CD4-positive, alpha-beta T cell treated with Interleukin-17A for 1 hour (primary cell): Measurements from ENCODE around the gene CUL1.
A peak's percentile ranks its signal among the peaks of the same experiment; 100 is the strongest.
"Not testable (repeated sequence)": the region's sequence is repeated elsewhere in the genome, so short reads cannot be mapped to it uniquely, and the experiment has no call there.

Experiments
- DNase-seq: peaks from one replicate; pipeline ENCODE4 v3.0.0-alpha.2; 2020

Gene CUL1

DNA sequence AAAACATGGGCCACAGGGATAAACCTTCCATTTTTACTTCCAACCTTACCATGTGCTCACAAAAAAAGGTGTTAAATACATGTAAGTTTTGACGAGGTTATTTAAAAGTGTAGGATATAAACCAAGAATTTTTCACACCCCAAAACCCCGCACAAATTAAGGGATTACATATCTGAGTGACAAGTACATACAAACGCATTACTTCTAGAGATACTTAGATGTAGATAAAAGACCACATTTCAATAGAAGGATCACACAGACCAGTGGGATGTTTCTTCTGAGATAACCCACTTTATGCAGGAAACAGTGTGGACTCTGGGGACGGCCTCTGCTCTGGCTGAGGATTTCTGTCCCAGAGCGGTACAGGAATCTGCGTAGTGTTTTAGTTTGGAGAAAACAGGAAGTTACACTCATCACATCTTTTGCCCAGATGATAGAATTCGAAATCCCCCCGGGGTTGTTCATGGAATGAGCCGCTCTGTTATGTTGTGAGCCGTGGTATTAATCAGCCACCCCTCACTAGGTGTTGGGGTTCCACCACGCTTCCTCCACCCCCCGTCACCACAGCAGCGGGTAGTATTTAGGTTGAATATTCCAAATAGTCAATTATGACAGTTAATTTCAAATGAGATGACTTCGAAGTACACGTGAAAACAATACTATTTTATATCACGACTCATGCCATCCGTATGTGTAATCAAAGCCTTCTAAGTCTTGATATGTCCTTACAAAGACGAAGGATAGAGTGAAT lies 1.3 kb upstream of the CUL1 start:
- peak; percentile 57 for DNase-seq

DNA sequence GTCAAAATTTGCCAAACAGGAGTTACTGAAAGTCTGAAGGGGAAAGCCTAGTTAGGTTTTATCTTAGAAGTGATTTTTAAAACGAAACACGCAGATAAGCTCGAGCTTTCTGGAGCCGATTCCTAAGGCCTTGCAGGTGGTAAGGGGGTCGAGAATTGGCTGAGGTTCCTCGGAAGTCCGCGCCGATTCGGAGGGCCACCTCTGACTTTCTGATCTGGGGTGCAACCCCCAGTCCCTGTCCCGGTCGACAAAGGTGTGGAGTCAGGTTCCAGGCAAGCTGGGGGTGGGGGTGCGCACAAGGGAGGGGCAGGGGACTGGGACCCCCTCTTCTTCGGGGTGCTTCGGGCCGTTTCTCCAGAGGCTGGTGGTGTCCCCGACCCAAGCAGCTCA lies 701 bp upstream of the CUL1 start:
- peak; percentile 32 for DNase-seq

DNA sequence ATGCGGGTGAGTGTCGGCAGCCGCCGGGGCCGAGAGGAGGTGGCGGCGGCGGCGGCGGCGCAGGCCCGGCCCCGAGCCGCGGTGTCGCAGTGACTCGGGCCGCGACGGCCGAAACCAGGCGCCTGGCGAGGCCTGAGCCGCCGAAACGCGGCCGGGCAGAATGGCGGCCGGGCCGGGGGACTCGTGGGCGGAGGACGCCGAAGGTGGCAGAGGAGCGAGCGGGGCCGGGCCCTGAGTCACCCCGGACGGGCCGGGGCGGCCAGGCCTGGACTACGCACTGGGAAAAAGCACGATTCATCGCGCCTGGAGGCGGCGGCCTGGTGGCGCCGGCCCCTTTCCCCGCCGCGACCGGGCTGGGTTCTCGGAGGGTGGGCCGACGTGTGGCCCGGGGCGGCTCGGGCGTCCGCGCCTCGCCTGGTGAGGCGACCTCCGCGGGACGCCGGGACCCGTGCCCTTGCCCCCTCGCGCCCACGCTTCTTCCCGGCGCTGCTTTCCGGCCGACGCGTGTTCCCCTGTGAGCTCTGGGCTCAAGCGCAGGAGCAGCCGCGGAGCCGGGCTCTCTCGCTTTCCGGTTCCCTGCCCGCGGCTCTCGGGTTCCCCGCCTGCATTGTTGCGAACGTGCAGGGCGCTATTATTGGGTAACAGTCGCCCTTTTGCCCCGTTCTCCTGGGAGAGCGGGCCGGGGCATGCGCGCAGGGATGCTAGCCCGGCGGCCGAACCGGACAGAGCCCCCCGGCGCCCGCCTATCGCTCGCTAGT lies 500 bp downstream of the CUL1 start:
- DNase-seq = peak; percentile 56

DNA sequence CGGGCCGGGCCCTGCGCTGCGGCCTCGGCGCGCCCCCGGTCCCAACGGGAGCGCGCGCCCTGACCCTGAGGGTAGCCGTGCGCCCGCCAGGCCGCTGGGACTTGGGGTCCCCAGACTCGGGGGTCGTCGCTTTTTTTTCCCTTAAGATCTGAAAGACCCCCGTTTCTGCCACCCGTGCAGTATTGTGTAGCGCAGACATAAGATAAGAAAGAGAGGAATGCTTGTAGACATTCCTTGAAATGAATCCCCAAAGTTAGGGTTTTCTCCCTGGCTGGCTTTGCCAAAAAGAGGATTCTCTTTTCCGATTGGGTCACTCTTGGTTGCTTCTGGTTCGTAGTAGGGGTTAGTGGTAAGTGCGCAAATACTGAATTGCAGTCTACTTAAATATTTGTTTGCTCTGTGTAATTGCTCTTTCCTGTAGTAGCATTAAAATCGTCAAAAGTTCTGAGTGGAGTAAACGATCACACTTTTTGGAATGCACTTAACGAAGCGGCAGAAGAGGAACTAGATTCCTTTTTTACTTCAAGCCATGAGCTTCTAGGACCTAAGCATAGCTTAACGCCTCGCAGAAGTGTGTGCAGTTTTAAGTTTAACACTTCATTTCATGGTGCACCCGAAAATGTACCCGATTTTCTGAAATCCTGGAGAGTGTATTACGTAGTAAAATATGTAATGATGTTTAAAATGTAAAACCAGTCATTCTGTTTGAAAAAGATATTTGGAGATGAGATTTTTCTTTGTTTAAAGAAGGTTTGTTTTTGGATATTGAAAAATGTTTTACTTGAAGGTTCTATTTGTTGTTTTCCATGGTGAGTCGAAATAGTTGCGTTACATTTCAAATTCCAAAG lies 1.3 kb downstream of the CUL1 start:
- DNase-seq = peak; percentile 20

DNA sequence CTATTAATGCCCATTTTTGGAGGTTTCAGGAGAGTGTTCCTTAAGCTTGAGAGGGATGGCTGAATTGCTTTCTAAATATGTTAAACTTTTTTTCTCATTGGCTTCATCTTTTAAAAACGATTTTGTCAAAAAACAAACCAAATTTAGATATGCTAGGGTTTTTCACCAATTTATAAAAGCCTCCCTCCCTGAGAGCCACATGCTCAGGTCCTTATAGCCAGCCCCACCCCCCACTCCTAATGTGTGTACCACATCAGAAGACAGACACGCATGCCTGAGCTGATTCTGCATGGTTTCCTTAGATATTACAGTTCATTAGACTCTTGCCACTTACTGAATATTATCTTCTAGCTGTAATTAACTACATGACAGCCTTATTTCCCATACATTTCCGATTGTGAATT lies 2.0 kb downstream of the CUL1 start:
- peak; percentile 52 for DNase-seq

DNA sequence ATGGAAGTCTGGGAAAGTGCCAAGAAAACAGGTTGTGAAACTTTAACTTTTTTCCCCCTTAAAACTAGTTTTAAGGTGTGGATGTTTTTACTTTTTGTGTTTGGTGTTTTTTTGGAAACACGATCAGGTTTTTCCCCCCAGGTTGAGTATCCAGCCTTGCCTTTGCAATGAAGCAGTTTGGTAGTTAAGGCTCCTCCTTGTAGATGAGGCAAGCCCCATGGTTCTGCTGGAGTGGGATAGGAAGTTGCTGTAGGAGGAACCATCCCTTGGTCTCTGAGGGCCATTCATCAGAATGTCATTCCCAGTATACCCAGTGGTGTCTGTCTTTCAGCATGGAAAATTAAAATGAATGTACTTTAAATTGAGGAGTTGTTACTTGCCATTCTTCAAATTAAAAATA lies 2.7 kb downstream of the CUL1 start:
- DNase-seq = no peak

DNA sequence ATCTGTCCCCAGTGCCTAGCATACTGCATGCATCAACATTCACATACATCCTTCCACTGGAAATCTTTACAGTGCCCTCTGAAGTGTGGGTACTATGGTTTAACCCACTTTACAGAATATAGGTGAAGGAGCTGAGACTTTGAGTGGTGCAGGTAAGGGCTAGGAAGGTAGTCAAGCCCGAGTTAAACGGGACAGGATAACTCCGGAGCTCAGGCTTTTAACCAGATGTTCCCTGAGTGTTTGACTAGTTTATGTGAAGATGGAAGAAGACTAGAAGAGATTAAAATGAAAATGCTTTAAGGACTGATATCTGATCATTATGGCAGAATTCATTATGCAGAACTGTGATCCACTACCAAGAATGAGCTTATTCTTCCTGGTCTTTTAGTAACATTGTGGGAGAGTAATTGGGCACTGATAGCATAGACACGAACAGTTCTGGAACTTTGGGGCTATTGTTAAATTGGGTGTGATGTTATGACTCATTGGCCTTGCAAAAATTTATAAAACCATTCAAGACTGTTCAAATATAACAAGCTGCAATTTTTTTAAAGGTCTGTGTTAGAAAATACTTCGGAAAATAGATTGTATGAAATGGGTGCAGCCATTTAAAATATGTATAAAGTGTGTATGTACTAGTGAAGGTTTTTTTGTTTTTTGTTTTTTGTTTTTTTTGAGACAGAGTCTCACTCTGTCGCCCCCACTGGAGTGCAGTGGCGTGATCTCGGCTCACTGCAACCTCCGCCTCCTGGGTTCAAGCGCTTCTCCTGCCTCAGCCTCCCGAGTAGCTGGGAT lies 4.4 kb downstream of the CUL1 start:
- no peak for DNase-seq

DNA sequence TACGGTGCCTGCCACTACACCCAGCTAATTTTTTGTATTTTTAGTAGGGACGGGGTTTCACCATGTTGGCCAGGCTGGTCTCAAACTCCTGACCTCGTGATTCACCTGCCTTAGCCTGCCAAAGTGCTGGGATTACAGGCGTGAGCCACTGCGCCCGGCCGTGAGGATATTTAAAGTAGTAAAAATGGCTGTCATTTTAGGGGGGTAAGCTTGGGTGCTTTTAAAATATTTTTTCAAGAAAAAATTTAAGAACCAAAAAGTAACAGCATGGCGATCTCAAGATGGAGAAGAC lies 4.9 kb downstream of the CUL1 start:
- not testable (repeated sequence) for DNase-seq

DNA sequence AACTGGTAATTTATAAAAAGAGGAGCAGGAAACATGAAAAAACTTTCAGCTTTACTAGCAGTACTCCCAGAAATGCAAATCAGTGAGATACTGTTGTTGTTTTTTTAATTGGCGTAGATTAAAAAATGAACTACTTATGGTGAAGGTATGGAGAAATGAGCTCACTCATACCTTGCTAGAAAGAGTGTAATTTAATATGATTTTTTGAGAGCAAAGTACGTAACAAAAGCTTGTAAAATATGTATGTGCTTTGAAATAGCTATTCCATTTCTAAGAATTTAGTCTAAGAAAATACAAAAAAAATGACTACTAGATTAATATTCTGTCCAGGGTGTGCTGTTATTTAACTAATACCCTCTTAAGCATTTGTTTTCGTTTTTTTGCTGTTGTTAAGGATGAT lies 5.5 kb downstream of the CUL1 start:
- DNase-seq = no peak

DNA sequence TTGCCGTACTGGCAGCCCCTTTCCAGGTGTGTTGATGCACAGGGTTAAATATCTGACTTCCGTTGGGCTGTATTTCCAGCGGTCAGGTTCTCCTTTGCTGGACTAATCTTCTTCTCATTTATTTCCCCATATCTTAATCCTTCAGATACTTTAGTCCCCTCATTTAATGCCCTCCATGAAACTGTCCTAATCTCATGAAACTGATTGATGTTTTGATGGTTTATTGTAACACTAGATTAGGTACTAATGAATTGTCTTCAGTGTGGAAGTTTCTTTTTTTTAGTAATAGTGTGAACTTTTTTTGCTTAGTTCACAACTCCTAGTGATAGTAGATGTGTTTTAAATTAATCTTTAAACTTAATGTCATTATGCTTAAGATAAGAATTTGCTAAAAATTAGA lies 6.3 kb downstream of the CUL1 start:
- DNase-seq = no peak

DNA sequence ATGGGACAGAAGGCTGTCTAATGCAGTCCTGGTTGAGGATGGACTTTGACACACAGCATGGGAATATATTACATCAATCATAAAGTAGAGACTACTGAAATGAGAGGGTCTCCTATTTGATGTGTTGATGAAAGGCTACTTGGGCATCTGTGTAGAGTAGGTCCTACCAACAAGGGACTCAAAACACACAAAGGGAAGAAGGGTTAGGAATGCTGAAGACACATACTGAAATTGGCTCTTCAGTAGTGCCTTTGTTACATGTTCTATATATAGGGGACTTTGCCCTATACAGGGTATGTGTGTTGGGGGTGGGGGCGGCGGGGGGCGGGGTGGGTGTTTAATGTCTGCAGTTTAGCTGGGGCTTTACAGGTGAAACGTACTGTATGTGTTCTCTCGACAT lies 7.7 kb downstream of the CUL1 start:
- DNase-seq = no peak

DNA sequence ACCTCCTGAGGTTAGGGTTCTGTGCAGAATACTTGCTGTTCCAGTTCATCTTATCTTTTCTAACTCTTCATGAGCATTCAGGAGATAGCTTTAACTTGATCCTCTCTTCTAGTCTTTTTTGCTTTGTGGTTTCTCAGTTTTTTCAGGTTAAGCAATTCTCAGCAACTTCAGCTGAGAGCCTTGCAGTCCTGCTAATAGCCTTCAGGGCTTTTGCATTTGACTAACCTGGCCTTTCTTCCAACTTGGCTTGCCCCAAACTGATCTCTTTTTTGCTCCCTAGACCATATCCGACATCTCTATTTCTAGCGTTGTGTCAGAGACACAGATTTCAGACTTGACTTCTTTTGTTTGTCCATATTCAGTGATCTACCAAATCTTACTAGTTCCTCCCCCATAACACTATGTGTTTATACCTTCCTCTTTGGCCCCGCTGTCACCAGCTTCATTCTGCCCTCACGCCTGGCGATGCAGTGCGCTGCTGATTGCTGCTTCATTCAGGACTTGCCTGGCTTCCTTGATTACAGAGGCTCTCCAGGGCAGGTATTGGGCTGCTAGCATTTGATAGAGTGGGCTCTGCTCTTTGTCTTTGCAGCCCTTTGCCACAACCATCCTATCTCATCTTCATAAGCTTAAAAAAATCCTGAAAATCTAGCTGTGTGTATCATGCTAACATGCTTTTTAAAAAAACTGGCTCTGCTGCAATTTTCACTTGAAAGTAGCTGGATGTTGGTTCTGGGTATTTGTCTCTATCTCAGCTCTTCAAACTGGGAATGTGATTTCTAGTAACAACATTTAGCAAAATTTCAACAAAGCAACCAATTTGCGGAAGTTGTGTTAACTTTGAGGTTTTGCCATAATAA lies 9.6 kb downstream of the CUL1 start:
- DNase-seq = no peak

DNA sequence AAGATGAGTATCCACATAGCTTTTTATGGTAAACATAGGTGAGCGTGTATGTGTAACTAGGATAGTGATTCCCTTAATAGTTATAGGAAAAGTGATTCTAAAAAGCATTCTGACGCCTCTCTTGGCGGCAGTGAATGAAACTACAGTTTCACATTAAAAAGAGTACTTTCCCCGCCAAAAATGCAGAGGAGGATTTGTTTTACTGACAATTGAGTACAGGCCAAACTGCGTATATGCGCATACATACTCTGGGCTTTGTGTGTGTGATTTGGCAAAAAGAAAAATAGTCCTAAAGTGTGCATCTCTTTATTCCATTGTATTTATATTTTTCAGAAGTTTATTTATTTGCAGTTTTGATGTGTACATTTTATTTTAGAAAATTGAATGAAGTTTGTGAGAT lies 10.3 kb downstream of the CUL1 start:
- no peak for DNase-seq

DNA sequence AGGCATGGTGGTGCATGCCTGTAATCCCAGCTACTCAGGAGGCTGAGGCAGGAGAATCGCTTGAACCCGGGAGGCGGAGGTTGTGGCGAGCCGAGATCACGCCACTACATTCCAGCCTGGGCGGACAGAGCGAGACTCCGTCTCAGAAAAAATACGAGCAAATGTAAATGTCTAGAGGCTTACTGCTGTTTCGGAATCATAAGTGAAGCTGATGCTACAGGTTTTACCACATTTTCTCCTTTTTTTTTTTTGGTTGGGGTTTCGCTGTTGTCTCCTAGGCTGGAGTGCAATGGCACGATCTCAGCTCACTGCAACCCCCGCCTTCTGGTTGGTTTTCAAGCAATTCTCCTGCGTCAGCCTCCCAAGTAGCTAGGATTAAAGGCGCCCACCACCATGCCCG lies 11.7 kb downstream of the CUL1 start:
- DNase-seq = not testable (repeated sequence)

DNA sequence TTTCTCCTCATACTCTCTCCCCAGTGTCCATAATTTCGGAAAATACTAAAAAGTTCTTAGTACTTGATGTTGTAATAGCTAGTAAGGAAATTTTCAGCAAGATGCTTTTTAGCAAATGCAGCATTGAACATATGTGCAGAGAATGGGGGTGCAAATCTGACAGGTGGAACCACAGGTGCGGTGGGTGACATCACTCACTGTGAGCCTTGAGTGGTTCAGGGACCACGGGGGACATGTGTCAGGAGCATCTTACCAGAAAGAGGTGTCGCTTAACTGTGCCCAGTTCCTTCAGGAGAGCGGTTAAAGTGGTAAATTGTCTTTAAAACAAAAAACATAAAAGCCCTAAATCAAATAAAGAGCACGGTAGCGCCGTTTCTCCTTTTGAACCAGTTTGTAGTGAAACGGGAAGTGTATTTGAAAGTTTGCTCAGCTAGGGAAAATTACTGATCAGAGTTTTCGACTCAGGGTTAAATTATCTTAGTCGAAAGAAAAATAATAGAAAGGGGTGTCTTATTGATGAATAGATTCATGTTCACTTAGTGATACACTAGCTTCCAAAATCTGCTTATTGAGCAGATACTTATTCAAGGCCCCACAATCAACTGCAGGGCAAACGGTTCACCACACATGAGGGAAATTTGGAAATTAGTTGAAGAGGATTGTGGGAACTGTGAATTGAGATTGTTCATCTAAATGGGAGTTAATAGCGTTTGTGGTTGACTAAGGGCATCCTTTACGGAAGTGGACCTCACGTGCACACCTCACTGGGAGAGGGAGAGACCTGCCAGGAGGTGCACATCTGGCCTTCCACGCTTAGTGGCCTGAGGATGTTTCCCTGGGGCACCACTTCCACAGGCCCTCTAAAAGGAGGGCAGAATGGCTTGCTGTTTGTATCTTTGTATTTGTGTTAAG lies 12.7 kb downstream of the CUL1 start:
- no peak for DNase-seq

DNA sequence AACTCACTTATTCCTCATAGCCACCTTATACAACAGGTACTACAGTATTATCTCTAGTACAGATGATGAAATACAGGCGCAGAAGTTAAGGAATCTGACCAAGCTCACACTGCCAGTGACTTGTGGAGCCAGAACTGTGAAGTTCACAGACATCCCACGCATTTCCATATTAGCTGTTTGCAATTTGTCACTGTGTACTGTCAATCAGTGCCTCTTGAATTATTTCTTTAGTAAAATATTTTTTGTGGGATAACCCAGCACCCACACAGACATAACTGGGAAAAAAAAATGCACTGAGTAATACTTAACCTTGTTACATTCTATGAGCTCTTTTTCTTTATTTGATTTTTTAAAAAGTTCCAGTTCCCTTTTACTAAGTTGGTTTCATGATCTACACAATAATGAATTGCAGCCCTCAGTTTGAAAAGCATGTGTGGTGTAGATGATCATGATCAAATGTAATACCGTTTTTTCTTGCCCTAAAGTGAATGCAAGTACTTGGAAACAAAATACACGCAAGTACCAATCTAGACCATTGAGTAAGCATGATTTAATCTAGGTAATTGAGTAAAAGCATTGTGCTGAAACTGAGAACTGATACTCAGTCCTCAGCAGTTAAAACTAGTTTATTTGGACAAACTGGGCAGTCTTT lies 14.1 kb downstream of the CUL1 start:
- no peak for DNase-seq

DNA sequence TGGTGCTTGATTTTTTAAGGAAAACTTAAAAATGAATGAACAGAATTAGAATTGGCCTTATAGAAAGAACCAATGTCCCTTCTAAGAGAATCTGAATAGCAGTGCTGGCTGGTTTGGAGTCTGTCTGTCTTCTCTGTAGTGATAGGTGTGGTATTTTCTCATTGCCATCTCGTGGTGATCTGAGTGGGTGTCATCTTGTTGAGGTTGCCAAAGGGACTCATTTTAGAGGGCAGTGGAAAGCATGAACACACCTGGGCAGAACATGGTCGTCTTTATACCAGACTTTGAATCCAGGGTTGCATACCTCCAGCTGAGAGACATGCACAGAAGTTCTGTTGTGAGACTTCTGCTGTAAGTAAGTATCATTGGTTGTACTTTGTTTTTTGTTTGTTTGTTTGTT lies 15.8 kb downstream of the CUL1 start:
- DNase-seq = no peak

DNA sequence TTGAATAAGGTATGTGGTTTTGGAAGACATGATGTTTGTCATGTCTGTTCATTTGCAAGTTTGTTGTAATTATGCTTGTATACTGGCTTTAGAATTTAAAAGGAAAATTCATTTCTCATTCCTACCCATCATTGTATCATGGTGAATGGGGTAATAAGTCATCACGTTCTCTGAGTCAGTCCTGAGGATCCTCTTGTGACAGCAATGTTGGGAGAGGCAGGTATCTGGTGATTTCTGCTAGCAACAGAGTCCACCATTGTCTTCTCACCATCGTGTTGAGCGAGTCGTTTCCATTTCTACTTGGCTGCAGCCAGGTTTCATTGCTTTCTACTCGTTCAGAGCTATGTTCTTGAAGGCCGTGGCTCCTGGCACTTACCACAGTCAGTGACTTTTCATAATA lies 16.3 kb downstream of the CUL1 start:
- DNase-seq = no peak

DNA sequence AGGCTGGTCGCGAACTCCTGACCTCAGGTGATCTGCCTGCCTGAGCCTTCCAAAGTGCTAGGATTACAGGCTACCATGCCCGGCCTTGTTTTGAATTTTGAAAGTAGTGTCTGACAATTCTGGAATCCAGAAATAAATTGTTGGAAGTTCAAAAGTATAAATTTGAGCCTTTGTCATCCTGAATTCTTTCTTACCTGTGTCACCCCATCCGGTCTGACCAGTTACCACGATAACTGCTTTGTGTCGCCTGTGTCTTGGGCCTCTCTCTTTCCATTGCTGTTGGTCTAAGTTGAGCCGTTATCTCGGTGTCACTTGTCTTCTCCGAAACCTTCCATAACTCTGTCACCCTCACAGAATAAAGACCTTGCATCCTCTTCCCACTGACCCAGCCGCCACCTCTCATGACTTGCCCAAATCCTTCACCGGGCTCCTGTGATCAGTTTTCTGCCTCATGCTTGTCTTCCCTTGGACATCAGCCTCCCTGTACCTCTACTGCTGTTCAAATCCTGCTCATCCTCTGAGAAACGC lies 18.6 kb downstream of the CUL1 start:
- no peak for DNase-seq

DNA sequence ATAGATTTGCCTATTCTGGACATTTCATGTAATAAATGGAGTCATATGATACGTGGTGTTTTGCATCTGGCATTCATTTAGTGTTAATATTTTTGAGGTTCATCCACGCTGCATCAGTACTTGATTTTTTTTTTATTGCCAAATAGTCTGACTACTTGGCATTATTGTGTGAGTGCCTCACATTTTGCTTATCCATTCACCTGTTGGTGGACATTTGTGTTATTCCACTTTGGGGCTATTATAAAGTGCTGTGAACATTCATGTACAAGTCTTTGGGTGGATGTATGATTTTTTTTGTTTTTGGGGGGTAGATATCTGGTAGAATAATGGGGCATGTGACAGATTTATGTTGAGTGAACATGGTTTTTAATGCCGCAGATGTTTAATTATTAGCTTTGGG lies 19.7 kb downstream of the CUL1 start:
- no peak for DNase-seq
